Right lobe of liver (tissue), 6 donors: ENCODE results near the gene NCCRP1. TPM values are rescaled to one million over a fixed set of nuclear protein-coding genes. Genes with fewer than 3 reads are reported as not detected.

ENCODE experiments used
- ATAC-seq, 4 donors: fragments of 200-7000 bp; cut with Tn5 transposase; one replicate each; pipeline ENCODE4 v1.9.1; 2020; ENCODE audit warnings: mild to moderate bottlenecking in 4 of 4, moderate library complexity in 4 of 4
- DNase-seq, 3 donors: peaks; one replicate each; pipeline ENCODE4 v3.0.0-alpha.2; 2020
- H3K27ac ChIP-seq, 3 donors: fragments of 200-600 bp; one replicate each; pipeline ENCODE4 v1.8.0; 2022
- H3K27me3 ChIP-seq, 2 donors: fragments of 200-600 bp; one replicate each; pipeline ENCODE4 v1.8.0; 2022
- H3K36me3 ChIP-seq, 4 donors: fragments of 200-600 bp; sonication (generic) in 1 of 4; one replicate each; pipeline versions ENCODE4 v1.5.1 to v1.8.0; 2017 to 2022; ENCODE audit warnings: control low read depth in 1 of 4
- H3K4me1 ChIP-seq, 4 donors: fragments of 200-600 bp; sonication (generic) in 1 of 4; one replicate each; pipeline versions ENCODE4 v1.5.1 to v1.8.0; 2017 to 2022; ENCODE audit warnings: control low read depth in 1 of 4
- H3K4me3 ChIP-seq, 3 donors: fragments of 200-600 bp; one replicate each; pipeline ENCODE4 v1.8.0; 2022
- H3K9me3 ChIP-seq, 4 donors: fragments of 200-600 bp; sonication (generic) in 1 of 4; one replicate each; pipeline versions ENCODE4 v1.5.1 to v1.8.0; 2017 to 2022; ENCODE audit warnings: control low read depth in 1 of 4
- CTCF ChIP-seq, 4 donors: fragments of 200-600 bp in 3 of 4; fragments of 450-650 bp in 1 of 4; IDR thresholded peaks; one replicate each; pipeline versions ENCODE4 v1.5.1 to v1.8.0; 2016 to 2022; ENCODE audit warnings: antibody characterized with exemption in 4 of 4, mild to moderate bottlenecking in 2 of 4
- POLR2A ChIP-seq: fragments of 450-650 bp; IDR thresholded peaks from one replicate; pipeline ENCODE4 v1.6.1; 2017; ENCODE audit warnings: antibody characterized with exemption, mild to moderate bottlenecking
- WGBS: methylation state at CpG from one replicate; pipeline ENCODE4 v1.1.6; 2018; ENCODE audit warnings: low coverage, low lambda C conversion rate; ENCODE audit not compliant: insufficient coverage; ENCODE audit errors: missing lambda C conversion rate; 5-methylcytosine and 5-hydroxymethylcytosine counted together
- intact Hi-C, 2 donors: fragments of 100-400 bp; cut with DNase I; formaldehyde crosslinking; loops; one replicate each; pipeline versions ENCODE4 v1.11.2 to v1.14.1; 2022
- total RNA-seq, 6 experiments: library from RNA; depleted of rRNA in 2 of 6; stranded (reverse); fragments of >200 nt in 2 of 6; fragmentation: NEBNext Ultra II Directional in 3 of 6; extraction: Animal tissue kit (Norgen Biotek cat#: 25700) in 3 of 6; gene quantifications; one replicate each; pipeline versions ENCODE4 v1.1.0 to v1.2.4, GENCODE V29; 2016 to 2023
- donor health status: DM: no; HTN: yes; CAD: no.
- donor health status: DM: no; HTN: no; CAD: no.
- donor health status: DM: no; HTN: no; CAD: no.
- donor health status: DM: no; HTN: yes; CAD: no.
- donor health status: DM: no; HTN: yes; CAD: no.

The NCCRP1 gene
- total RNA-seq, 6 experiments from 2014 or later = not detected

GRCh38 chr19:39203372-39204341 lies 6.9 kb downstream of the NCCRP1 start, which contains the start of gene SYCN:
Gene SYCN (minus strand): TSS chr19:39204263. CDS start chr19:39204254, 9 bp downstream.
- Histone ChIP-seq H3K9me3 (no peaks in the 10 kb centered on the region), H3K4me1 (no peaks in the 10 kb centered on the region), H3K27ac (no peak within 1 kb of the TSS), H3K4me3 (no peak within 1 kb of the TSS), H3K27me3 (peaks cover 0 to 5% of the 10 kb centered on the region in 2 donors), H3K36me3 (no peaks in the 10 kb centered on the region)
- DNase-seq (no peak), ATAC-seq (no peak)
- intact Hi-C loops = loop anchor here (10.0 kb wide), 2 partner anchors 111 to 121 kb away; partner anchors contain the start of gene LRFN1 (in 1 of the 2)
- TF ChIP-seq POLR2A (no peak), CTCF (IDR thresholded peaks at IDR 0.05) (no peak)
- 33% methylated on average over 18 of the region's 57 CpGs for WGBS

- no peak for TF ChIP-seq CTCF (IDR thresholded peaks at IDR 0.05)
- TF ChIP-seq POLR2A = no peak
- Histone ChIP-seq H3K4me1 (no peaks in the 10 kb centered on the region), H3K9me3 (no peaks in the 10 kb centered on the region), H3K27me3 (peaks cover 0 to 5% of the 10 kb centered on the region in 2 donors), H3K27ac (no peak overlapping the region), H3K4me3 (no peak overlapping the region), H3K36me3 (no peaks in the 10 kb centered on the region)
- ATAC-seq (no peak), DNase-seq (no peak)
- 80% methylated on average over 1 of the region's 3 CpGs for WGBS
- intact Hi-C loops = loop anchor here (10.0 kb wide), 2 partner anchors 109 to 119 kb away; partner anchors contain the start of gene LRFN1 (in 1 of the 2)
Observed at GRCh38 chr19:39205449-39205764, 8.6 kb downstream of the NCCRP1 start.

GRCh38 chr19:39206122-39206521 lies 9.4 kb downstream of the NCCRP1 start:
- Histone ChIP-seq H3K9me3 (no peaks in the 10 kb centered on the region), H3K4me3 (no peak overlapping the region), H3K36me3 (no peaks in the 10 kb centered on the region), H3K27me3 (peaks cover 0 to 5% of the 10 kb centered on the region in 2 donors), H3K4me1 (no peaks in the 10 kb centered on the region), H3K27ac (no peak overlapping the region)
- TF ChIP-seq POLR2A (no peak), CTCF (IDR thresholded peaks at IDR 0.05) (no peak)
- no peak for DNase-seq
- no peak for ATAC-seq
- WGBS = 67% methylated on average over 4 of the region's 6 CpGs
- intact Hi-C loops = loop anchor here (10.0 kb wide), 2 partner anchors 109 to 119 kb away; partner anchors contain the start of gene LRFN1 (in 1 of the 2)

- Histone ChIP-seq H3K4me1 (no peaks in the 10 kb centered on the region), H3K36me3 (no peaks in the 10 kb centered on the region), H3K9me3 (no peaks in the 10 kb centered on the region), H3K4me3 (no peak overlapping the region), H3K27me3 (peaks cover 0 to 5% of the 10 kb centered on the region in 2 donors), H3K27ac (no peak overlapping the region)
- 59% methylated on average over 3 of the region's 6 CpGs for WGBS
- no peak for TF ChIP-seq CTCF (IDR thresholded peaks at IDR 0.05)
- no peak for TF ChIP-seq POLR2A
- intact Hi-C loops = loop anchor here (10.0 kb wide), 2 partner anchors 107 to 117 kb away; partner anchors contain the start of gene LRFN1 (in 1 of the 2)
- no peak for DNase-seq
- no peak for ATAC-seq
Observed at GRCh38 chr19:39207293-39207836, 10.6 kb downstream of the NCCRP1 start.
